A204.1 (cell line): ENCODE results near the gene PERP.
"Not testable (repeated sequence)": the region's sequence is repeated elsewhere in the genome, so short reads cannot be mapped to it uniquely, and the experiment has no call there.

Source experiments
- FAIRE-seq: peaks from 2 replicates; lab custom pipeline; 2012; peaks lifted over from hg19 to GRCh38; lab: Jason Lieb, UNC

PERP gene

DNA sequence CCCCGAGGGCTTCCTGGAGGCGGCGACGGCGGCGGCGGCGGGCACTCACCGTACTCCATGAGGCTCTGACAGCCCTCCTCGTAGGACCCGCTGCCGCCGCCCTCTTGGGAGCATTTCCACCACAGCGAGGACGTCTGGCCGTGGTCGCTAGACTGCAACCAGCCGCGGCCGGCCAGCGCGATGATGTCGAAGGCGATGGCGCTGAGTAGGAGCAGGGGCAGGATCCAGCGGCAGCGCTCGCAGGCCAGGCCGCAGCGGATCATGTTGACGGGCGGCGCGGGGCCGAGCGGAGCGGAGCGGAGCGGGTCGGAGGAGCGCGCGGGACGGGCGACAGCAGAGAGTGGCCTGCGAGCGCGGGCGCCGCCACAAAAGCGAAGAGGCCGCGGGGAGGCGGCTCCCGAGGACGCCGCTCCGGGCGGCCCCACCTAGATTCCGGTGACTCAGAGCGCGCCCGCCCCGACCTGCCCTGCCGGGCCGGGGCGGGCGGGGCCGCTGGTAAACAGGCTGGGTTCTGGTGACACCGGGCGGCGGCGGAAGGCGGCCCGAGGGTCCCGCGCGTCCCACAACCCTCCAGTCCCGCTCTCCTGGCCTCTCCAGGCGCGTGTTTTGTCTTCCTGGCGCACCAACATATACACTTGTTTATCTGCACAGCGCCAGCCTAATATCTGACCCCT lies at the start of gene PERP:
TSS of gene PERP (minus strand) at position 342 of the 674 bp plus-strand sequence. CDS start at position 263, 79 bp downstream.
- FAIRE-seq: no peak

DNA sequence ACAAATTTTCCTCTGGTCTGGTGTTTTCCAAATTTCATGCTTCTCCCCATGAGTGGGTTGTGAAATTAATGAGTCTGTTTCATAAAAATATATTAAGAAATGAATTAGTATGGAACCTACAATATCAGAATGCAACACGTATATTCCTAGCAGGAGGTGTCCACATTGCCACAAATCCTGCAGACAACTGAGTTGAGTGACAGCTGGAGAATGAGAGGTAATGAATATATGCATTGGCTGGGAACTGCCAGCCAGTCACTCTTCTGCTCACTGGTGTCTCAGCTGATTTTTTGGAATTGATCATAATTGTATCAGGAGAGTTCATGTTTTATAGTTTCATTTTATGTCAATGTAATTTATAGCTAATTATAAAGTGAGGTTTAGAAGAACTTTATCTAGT lies 48.2 kb upstream of the PERP start:
- no peak for FAIRE-seq

DNA sequence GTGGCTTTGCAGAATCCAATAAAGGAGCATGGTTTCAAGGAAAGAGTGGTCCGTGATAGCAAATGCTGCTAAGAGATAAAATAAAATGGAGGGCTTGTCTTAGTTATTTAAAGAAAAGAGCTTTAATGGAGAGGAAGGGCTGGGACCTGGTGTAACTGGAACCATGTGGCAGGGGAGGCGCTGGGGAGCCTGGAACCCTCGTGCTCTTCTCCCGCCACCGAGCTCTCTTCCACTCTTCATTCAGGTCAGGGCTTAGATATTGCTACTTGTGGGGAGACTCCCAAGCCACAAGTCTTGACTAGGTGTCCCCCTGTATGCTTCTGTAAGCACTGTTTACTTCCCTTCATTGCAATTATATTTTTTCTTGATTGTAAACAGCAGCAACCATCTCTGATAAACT lies 39.3 kb upstream of the PERP start:
- no peak for FAIRE-seq

DNA sequence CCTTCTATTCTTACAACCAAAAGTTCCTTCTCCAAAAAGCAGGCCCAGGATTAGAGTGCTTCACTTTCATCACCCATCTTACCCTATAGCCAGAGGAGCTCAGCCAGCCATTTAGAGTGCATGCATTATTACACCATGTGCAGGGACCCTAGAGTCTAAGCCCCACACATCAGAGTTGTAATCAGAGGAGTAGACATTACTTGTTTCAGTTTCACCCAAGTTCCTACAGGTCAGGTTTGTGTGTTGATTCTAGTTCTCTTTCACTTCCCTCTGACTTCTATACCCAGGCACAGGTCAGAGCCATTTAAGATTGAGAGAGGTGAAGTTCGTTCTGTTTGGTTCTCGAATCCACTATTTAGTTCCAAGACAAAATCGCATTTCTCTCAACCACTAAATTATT lies 38.2 kb upstream of the PERP start:
- no peak for FAIRE-seq

DNA sequence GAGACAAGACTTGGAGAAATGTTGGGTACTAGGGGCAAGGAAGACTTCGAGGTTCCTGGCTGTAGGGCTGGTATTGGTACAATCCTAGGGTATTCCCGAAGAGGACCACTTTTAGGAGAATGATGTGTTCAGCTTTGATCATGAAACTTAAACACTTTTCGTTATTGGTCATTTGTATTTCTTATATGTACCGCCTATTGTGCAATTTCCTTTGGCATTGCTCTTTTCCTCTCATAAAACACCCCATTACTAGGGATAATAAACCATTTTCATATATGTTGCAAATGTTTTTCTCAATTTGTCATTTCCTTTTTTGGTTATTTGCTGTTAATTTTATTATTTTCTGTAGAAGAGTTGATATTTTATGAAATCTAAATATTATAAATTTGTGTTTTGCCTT lies 35.6 kb upstream of the PERP start:
- FAIRE-seq: no peak

DNA sequence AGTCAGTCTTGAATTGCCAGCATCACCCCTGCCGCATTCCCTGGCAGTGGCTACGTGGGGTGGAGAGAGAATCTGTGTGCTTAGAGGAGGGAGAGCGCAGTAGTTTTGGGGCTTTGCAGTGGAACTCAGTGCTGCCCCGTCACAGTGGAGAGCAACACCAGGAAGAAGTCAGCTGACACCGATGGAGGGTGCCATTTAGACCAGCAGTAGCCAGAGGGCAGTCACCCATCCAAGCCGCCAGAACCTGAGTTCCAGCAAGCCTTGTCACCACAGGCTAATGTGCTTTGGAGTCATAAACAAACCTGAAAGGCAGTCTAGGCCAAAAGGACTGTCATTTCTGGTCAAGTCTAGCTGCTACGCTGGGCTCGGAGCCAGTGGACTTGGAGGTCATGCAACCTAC lies 22.0 kb upstream of the PERP start:
- no peak for FAIRE-seq

DNA sequence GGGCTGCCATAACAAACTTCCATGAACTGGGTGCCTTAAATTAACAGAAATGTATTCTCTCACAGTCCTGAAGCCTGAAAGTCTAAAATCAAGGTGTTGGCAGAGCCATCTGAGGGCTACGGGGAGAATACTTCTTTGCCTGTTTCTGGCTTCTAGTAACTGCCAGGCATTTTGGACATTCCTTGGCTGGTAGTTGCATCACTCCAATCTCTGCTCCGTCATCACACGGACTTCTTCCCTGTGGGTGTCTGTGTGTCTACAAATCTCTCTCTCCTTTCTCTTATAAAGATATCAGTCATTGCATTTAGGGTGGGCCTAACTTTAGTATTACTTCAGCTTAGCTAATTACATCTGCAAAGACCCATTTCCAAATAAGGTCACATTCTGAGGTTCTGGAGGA lies 20.9 kb upstream of the PERP start:
- no peak for FAIRE-seq

DNA sequence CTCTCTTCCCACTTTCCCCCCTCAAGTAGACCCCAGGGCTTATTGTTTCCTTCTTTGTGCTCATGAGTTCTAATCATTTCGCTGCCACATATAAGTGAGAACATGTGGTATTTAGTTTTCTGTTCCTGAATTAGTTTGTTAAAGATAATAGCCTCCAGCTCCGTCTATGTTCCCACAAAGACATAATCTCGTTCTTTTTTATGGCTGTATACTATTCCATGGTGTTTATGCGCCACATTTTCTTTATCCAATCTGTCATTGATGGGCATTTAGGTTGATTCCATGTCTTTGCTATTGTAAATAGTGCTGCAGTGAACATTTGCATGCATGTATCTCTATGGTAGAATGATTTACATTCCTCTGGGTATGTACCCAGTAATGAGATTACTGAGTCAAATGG lies 16.9 kb upstream of the PERP start:
- FAIRE-seq: no peak

DNA sequence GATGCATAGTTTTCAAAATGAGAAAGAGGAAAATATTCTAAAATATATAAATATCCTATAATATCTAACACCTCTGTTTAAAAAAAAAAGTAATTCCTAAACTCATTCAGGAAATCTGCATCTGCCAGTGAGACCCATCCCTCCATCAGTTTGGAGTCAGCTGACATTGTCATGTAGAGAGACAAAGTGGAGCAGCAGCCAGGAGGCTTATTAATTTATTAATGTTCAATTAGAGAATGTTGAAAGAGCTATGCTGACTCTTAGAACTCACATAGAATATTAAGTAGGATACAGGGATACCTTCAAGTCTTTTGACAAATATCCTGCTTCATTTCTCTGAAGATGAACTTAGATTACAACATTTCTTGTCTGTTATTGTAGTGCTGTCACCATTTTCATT lies 12.8 kb upstream of the PERP start:
- FAIRE-seq: no peak

DNA sequence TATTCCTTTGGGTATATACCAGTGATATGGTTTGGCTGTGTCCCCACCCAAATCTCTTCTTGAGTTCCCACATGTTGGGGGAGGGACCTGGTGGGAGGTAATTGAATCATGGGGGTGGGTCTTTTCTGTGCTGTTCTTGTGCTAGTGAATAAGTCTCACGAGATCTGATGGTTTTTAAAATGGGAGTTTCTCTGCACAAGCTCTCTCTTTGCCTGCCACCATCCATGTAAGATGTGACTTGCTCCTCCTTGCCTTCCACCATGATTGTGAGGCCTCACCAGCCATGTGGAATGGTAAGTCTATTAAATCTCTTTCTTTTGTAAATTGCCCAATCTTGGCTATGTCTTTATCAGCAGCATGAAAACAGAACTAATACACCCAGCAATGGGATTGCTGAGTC lies 12.0 kb upstream of the PERP start:
- not testable (repeated sequence) for FAIRE-seq

DNA sequence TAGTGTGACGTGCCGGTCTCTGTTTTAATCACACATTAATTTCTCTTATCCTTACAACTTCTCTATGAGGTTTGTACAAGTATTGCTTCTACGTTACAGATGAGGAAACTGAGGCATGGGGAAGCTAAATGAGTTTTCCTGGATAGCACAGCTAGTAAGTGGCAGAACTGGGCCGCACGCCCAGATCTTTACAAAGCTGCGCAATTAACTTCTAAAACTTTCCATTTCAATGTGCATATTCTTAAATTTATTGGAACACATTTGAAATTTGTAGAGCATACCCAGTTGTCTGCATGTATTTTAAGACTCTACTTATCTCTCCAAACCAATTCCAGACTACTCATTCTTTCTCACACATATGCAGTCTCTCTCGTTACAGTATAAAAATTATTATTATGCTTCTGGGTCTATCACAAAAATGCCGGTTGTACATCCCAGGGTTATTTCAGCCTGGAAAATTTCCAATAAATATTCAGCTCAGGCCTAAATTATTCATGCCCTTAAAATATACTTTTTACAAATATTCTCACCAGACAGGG lies 10.2 kb upstream of the PERP start:
- no peak for FAIRE-seq

DNA sequence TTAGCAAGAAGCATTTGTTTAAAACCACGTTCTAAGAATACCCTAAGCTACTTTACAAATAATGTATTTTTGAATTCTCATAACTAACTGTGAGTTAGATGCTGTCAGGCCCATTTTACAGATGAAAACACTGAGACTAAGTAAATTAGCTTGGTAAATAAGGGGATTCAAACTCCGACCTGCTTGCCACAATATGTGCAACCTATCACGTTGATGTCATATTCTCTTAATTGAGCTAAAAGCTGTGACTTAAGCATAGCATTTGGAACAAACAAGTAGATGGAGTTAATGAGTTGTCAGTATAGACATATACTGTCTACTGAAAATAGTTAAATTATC lies 9.4 kb upstream of the PERP start:
- no peak for FAIRE-seq

DNA sequence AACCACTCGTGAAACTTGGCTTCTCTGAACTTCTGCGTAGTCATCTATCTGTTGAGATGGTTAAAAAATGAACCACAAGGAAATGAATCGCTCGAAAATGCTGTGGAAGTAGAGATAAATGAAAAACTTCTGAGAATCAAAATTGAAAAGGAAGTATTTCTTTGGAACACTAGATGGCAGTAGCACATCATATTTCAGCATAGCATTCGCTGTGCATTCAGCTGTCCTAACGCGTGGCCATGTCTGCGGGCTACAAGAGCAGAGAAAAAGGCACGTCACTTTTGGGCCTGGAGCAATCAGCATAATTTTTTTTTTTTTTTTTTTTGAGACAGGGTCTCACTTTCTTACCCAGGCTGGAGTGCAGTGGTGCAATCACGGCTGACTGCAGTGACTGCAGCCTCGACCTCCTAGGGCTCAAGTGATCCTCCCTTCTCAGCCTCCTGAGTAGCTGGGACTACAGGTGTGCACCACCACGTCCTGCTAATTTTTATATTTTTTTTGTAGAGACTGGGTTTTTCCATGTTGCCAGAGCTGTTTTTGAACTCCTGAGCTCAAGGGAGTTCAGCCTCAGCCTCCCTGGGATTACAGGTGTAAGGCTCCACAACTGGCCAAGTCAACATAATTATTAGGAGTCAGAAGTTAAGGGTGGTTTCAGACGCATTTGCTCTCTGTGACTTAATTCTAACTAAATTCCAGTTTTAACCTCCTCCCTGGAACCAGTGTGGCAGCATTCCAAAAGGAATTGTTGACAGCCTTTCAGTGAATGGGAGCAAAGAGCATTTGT lies 8.8 kb upstream of the PERP start:
- FAIRE-seq: peak; percentile 95

DNA sequence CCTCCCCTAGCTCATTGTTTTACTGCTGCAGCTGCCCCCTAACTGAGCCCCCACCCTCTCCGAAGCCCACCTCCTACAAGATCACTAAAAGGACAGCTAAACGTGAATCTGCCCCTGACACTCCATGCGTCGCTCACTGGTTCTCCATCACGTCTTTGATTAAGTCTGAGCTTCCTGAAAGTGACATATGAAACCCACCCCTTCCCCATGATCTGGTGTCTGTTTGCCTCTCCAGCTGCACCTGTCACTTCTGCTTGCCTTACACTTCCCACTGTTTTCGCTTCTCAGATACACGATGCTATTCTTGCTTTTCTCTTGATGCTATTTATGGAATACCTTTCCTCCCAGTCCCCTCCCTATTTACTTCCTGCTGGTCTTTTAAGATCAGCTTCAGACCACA lies 8.0 kb upstream of the PERP start:
- no peak for FAIRE-seq

DNA sequence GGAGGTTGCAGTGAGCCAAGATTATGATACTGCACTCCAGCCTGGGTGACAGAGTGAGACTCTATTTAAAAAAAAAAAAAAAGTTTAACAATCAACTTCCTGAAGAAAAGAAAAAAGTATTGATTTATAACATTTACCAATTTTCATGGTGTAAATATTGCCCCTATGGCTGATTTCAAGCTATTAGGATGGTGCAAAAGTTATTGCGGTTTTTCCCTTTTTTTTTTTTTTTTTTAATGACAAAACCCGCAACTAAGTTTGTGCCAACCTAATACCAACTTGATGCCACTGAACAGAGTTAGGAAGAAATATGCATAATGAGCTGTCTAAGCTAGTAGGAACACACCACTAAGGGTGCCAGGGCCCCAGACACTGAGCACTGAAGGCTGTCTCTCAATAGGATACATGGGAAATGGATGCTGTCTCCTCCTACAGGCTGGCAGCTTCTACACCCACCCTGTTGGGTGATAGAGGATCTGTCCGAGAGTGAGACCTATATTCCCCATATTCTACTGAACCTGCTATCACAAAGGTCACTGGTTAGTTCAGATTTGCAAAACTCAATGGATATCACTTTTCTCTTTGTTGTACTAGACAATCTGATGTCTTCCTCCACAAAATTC lies 6.5 kb upstream of the PERP start:
- FAIRE-seq: no peak

DNA sequence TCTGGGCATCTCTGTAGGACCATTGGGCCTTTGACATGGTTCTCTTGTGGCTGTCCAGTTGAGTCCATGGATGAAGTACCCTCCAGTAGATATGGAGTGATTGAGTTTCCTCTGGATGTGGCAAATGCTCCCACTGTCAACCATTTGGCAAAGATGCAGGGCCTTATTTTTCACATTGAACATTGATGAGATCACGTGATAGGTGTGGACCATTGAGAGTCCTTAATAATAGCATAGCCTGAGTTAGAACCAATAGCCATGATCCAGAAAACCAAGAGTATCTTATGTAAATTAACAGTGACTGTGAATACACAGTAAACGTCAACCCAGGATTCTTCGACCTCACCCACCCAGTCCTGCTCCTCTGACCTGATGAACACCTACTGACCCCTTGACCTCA lies 3.0 kb upstream of the PERP start:
- no peak for FAIRE-seq

DNA sequence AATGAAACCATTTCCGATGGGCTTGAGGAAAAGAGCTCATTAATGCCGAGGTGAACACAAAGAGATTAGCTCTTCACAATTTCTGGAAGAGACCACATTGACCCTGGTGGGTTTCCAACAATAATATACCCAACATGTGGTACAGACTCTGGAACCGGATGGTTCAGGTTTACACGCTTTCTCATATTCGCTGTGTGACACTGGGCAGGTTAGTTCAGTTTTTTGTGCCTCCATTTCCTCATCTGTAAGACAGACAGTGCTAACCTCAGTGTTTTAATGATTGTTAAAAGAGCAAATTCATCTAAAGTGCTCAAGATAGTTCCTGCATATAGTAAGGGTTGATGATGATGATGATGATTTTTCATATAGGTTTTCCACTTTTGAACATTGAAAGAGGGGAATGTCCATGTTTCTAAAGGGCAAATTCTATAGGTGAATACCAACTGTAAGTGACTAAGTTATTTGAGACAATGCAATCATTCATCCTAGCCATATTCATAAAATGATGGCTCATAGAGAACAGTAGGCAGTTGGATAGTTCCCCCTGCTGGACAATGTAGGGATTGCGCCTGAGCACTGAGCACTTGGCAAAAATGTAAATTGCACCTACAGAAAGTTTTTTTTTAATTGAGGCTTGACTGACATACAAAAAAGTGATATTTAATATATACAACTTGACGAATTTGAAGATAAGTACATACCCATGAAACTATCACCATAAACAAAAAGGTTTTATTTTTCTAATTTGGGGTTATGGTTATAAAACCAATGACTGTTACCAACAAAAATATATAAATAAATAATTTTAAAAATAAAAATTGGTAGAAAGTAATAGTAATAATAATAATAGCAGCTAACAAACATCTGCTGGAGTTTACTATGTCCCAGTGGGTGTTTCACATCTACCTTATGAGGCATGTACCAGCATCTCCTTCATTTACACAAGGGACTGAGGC lies 2.1 kb upstream of the PERP start:
- FAIRE-seq: peak; percentile 99

DNA sequence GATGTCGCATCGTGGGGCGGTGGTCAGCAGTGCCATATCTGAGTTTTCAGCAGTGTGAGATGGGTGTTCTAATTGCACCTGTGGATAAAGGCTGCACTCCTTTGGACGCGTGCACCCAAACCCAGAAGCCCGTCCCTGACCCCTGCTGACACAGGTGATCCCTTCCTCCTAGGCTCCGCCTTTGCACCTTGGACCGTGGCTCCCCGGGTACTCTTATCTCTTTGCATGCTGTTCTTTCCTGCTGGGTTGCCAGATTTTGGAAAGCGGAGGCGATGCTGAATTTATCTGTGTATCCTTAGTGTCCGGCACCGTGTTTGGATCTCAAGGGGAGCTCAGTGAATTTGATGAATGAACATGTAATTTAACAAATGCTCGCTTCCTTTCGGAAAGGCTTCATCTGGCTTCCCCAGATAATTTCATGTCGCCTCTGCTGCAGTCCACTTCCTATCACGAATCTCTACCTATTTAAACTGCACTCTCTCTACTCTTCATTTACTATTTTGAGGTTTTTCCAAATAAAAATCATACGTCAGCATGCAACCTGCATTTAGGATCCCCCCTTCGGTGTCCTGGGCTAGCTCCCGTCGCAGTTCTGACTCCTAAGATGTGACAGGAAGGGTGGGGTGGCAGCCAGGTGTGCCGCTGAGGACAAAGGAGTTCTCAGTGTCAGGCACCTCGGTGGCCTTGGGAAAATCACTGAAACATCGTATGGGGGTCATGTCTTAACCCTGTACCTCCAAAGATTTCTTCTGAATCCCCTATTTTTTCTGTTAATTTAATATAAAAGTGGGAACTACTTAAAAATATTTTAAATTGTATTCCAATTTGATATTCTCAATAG lies 753 bp upstream of the PERP start:
- no peak for FAIRE-seq

DNA sequence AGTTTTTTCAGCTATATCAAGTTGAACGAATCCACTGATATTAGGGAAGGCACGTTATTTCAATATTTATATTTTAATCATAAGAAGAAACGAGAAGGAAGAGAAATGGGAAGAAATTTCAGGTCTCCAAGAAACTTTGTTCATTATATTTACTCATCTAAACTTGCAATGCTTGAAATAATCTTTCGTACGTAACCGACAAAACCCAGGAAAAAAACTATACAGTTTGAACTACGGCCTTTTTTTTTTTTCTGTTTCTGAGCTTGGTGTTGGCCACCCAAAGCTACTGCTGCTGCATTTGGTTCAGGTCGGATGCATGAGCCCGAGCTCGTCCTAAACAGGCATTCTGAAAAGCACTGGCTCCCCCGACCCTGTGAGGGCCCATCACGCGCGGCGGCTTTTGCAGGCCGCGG lies 548 bp downstream of the PERP start:
- no peak for FAIRE-seq

DNA sequence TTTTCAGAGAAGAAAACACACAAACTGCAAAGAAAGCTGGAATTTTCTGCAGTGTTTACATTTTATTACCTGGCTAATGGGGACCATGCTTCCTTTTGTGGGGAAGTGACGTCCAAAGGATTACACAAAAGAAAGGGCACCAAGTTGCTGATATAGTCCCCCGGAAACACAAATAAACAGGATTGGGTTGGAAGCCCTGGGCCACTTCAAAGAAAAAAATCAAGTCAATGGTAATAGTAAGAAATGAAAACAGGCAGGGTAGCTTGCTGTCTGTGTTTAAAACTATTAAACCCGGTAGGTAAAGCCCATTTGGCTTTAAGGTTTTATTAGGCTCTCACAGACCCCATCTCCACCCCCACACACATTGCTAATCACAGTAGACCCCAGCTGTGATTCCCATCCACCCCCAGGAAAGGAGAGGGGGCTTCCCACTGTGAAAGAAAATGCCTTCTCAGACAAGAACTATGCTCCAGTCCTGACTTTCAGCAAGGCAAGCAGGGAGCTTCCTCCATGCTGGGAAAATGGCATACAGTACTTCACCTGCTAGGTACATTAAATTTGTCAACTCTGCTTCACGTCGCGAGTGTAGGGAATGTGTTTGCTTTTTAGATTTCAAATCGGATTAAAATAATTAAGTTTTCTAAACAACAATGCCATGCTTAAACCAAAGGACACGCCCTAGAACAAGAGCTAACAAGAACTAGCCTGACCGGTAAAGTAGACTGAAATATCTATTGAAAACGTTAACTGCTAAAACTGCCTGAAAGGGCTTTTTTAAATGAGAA lies 1.1 kb downstream of the PERP start:
- peak; percentile 99 for FAIRE-seq

DNA sequence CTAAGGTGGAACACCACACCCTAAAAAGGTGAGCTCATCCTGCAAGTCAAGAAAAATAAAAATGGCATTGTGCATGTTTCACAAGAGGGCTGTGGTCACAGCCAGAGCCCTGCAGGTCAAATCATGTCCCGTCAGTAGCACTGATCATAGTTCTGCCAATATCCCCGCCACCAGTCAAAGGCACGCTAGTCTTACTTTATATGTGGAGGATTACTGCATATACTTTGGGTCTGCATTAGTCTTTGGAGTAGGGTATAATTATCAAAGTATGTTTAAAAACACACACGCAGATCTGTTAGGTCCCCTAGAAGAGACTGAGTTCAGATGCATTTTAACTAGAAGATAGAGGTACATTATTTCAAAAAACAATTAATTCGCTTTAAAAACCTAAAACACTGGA lies 1.8 kb downstream of the PERP start:
- no peak for FAIRE-seq
